ENCODE measurements around the gene TBC1D16. TPM values are rescaled to one million over a fixed set of nuclear protein-coding genes. Genes with fewer than 3 reads are reported as not detected.

TBC1D16 gene
- total RNA-seq, 1 donor from 2014 or later = 44.9 TPM

DNA sequence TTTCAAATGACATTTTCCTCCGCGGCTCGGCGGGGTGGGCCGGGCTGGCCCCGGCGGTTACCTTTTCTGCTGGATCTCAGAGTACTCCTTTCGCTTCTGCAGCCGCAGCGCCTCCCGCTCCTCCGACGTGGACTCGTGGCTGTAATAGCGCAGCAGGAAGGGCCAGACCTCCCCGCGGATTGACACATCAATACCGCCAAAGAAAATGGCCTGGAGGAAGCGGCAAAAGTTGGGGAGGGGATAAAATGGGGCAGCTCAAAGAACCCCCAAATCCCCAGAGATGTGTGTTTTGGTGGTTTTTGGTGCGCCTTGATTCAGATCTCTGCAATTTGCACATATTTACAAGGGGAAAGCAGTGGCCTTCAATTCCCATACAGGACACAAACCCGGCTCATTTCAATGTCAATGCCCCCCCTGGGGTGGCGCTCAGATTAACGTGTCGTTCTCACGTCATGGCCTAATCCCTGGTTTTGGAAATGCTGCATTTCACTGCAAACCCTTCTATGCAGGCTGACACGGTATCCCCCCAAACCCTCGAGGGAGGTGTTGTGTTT lies 85.9 kb downstream of the TBC1D16 start:
- DNase-seq = no peak

DNA sequence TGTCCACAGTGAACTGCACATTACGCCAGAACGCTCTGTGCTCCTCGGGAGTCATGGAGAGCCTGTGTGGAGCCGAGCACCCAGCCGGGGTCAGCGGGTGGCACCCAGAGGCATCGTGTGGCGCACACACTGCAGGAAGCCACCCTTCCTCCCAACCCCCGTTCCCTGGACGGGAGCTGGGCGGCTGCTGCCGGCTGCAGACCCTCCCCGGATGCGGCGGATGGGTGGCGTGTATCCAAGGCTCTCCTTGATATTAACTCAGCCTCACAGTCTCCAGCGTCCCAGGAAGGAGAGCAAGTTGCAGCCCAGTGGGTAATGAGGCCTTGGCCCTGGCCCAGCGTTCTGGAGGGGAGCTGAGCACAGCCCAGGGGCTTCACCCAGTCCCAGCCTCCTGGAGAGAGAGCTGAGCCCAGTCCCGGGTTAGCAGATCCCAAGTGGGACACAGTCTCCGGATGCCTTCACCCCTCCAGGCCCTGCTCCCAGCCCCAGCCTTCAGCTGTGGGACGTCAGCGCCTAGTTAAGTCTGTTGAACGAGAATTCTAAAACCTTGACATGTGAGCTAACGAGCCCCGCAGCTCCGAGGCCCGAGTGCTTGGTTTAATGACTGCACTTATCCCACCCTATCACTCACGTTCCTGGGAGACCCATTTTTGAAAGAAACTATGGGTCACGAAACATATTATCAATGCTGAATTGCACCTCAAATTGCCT lies 86.6 kb downstream of the TBC1D16 start:
- DNase-seq = no peak

DNA sequence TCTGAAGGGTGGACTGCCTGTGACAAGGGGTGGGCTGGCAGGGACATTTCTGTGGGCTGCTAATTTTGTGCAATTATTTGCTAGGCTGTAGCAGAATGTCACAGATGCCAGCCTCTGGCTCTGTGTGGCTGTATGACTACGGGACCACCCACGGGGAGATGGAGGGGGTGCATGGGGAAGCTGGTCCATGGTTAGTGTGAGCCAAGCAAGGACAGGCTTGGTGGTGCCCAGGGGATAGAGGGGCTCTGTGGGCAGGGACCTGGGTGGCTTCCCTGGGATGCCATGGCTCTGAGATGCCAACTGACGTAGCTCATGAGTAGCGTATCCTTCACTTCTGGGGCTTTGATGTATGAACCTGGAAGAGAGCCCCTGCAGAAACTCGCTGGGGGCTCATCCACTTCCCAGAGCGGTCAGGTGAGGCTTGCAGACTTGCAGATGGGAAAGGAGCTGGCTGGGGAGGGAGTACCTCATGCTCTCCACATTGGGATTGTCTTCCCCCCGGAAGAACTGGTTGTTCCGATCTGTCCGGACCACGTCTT lies 87.2 kb downstream of the TBC1D16 start:
- no peak for DNase-seq

DNA sequence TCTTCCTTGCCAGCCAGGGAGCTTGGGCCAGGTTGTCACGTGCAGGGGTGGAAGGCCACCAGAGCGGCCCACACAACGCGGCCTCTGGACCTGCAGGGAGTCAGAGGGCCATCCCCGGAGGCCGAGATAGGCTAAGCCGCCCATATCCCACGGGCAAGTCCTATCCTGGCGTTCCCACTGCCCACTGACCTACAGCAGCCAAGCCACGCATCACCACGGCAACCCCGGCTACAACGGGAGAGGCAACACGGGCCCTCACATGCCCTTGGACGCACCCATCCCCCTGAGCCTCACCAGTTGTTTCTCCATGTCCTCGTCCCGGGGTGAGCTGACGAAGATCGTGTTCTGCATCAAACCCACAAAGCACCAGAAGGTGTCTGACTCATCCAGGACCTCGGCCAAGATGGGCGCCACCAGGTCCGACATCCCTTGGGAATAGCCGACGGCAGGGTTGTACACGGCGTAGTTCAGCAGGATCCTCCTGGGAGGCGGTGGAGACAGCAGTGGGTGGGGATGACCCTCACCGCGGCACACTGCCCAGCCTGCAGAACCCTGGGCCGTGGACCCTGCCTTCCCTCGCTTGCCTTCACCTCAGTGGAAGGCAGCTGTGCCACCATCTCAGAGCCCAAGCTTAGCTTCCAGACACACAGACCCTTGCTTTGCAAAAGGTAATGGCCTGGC lies 88.2 kb downstream of the TBC1D16 start:
- no peak for DNase-seq

DNA sequence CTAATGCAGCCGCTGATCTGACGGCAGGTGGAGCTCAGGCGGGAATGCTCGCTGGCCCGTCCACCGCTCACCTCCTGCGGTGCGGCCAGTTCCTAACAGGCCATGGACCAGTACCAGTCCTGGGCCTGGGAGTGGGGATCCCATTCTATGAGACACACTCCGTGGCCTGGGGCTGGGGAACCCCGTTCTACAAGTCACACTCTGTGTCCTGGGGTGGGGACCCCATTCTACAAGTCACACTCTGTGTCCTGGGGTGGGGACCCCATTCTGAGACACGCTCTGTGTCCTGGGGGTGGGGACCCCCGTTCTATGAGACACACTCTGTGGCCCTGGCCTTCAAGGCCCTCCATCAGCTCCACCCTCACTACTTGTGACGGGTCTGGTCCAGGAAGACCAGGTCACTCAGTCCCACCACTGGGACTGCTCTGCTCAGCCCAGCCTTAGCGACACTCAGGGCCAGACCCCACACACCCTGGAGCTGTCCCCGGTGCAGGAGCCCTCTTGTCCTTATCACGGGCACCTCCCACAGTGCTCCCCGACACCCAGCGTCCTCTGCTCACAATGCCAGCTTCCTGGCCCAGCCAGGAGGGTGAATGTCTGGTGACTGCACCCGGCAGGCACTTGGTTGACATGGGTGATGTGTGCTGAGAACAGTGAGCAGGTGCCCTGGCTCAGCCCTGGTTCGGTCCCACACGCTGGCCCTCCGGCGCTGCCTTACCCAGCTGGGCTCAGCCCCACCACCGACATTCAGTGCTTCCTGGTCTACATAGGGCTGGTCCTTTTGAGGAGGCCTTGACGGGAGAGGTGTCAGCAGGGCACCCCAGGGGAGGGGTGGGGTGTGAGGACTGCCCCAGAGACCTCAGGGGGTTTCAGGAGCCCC lies 89.1 kb downstream of the TBC1D16 start:
- no peak for DNase-seq

DNA sequence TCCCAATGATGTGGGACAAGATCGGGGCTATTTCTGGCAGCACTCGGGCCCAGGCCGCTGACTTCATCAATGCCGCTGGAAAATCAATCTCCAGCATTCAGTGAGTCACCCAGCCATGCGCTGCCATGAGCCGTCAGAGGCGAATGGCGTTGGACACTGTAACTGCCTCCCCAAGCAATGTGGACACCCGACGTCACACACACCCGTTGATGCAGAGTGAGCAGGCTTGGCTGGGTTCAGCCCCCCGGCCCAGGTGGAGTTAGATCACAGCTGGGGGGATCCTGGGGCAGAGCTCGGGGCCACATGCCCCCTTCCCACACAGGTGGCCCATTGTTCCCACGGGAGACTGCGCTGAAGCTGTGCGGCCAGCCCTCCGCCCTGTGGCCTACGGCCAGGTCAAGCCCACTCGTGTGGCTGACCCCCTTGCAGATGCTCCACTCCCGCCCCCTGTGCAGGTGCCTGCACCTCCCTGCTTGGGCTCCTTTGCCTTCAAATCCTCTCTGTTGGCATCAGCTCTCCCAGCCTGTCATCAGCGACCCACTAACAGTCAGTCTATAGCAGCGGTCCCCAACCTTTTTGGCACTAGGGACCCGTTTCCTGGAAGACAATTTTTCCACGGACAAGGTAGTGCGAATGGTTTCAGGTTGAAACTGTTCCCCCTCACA lies 89.9 kb downstream of the TBC1D16 start:
- no peak for DNase-seq

DNA sequence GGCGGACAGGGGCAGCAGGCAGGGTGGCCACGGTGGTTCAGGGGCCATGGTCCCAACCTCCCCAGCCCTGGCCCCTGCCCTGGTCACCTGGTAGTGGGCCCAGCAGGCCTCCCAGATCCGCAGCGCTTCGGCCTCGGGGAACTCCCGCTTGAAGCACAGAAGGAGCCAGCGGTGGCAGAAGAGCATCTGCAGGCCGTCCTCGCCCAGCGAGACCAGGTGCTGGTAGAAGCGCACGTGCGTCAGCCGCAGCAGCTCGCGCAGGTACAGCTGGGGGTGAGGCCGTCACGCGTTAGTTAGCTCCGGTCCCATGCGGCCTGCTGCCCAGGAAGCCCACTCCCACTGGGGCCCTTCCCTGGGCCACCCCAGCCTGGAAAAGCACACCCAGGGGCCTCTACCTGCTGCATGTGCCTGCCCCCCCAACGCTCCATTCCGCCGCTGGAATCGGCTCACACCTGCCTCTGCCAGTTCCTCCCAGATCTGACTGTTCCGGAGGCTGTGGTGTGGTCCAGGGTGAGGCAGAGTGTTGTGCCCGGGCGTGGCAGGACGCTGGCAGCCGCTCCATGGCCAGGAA lies 90.8 kb downstream of the TBC1D16 start:
- no peak for DNase-seq

DNA sequence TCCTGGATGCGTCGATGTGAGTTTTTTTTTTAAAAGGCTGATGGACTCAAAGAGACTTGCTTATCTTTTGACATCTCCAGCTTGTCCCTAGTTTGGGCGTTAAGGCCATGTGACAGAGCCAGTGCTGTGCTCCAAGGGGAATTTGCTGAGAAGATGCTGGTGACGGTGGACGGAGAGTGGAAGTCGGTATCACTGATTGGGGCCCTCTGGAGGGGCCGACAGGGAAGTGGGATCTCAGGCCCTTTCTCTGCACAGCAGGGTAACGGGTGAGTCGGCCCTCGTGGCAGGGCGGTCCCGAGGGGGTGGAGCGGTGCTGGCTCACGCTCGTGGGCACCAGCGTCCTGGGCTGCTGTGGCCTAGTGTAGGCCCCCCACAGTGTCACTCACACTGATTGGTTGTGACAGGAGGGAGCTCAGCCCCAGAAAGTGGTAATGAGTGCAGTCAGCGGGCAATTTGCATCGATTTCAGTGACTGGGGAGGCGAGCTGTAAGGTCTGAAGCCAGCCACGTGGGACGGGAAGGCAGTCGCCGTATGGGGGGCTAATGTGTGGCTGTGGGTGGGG lies 91.3 kb downstream of the TBC1D16 start:
- DNase-seq = no peak

DNA sequence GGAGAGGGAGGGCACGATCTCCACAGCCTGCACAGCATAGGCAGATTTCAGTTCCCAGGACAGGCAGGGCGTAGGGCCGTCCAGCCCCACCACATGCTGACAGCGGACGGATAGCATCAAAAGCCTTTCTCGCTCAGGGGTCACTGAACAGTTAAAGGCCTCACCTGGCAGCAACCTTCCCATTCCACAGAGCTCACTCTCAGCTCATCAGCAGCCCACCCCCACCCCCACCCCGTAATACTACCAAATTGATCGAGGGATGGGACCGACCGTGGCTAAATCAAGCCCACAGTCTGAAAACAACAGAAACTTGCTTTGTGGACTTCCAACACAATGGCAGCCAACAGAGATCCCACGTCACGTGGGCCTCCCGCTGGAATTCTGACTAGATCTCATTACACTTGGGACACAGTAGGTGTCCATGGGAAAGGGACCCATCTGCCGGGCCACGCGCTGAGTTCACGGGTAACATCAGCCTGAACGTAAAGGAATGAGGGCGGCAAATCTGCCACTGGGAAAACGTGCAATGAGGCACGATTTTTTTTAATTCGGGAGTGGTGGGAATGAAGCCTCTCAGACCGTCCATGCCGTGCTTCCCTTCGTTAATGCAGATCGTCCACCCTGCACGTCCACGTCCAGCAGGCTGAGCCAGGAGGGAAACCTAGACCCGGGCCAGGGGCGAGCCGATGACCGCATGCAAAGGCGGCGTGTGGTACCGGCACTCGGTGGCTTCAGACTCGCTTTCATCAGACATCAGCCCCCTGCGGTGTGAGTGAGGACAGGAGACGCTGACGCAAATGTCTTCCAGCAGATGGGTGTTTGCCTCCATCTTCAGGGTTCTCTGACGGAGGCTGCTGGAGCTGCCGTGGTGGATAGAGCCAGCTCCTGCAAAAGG lies 92.1 kb downstream of the TBC1D16 start:
- no peak for DNase-seq

DNA sequence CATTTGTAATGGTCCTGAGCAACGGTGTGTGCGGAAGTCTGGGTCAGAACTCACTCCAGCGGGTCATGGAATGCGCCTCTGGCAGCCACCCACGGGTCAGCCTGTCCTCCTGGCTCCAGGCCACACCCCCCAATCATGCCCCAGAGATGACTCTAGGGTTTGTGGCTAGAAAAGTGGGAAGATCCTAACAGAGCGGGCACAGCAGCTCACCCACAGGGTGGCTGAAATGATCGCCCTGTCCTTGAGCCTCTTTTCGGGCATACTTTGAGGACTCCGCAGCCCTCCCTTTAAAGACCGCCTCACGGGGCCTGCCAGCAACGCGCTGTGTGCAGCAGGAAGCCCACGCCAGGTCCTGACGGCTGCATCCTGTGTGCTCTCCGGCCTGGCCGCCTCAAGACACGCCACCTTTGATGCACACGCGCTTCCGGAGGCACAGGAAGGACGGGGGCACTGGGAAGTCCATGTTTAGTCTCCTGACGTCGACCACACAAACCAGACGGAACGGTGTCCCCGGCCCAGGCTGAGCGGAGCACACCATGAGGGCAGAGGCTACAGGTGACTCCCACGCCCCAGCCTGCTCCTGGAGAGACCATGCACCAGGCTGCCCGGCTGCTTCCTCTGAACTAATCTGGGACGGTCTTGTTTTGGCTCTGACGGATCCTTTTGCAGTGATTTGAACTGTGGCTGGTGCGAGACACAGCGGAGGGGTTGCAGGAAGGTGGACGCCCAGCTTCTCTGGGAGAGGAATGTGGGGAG lies 92.9 kb downstream of the TBC1D16 start:
- peak; percentile 54 for DNase-seq

DNA sequence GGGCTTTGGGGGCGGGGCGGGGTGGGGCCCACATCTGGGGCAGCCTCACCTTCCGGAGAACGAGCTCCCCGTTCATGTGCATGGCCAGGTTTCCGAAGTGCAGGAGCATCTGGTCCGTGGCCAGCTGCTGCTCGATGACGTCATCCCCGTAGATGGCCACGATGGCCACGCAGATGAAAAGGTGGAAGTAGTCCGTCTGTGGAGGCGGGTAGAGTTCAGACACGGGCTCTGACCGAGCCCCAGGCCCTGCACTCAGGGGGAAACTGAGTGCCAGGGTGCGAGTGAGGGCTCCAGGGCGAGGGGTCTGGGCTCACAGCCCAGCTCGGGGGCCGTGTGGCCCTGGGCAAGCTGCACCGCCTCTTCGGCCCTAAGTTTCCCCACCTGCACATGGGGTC lies 93.7 kb downstream of the TBC1D16 start:
- no peak for DNase-seq

DNA sequence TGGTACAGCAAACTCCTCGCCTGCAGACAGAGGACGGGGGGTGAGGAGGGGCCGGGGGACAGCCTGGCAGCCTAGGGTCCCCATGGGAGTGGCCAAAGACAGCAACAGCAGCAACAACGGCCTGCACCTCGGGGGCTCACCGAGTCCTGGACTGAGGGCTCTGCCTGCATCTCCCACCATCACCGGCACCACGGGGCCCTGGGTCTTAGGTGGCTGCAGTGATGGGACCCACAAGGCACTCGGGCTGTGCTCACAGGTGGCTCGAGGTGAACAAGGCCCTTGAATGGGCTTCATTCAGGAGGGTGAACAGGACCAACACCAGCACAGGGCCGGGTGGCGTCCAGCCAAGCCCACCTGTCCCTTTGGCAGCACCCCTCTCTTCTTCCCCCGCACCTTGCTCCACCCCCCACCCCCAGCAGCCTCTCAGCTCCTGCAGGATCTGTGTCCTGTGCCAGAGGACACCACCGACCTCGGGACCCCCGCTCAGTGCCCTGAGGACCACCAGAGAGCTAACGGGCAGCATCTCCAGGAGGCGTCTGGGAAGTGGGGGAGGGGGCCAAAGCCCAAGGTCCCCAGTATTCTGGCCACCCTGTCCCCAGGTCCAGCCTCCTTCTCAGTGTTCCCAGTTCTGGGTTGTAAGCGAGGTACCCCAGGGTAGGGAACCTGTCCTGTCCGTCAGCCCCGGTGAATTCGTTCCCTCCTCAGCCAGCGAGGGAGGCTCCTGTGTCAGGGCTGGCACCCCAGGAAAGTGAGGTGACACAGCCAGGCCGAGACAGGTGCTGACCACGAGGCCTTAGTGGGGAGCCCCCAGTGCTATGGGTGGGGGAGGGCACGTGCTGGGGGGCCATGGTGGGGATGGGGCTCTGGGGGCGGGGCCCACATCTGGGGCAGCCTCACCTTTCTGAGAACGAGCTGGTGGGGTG lies 94.3 kb downstream of the TBC1D16 start:
- no peak for DNase-seq

DNA sequence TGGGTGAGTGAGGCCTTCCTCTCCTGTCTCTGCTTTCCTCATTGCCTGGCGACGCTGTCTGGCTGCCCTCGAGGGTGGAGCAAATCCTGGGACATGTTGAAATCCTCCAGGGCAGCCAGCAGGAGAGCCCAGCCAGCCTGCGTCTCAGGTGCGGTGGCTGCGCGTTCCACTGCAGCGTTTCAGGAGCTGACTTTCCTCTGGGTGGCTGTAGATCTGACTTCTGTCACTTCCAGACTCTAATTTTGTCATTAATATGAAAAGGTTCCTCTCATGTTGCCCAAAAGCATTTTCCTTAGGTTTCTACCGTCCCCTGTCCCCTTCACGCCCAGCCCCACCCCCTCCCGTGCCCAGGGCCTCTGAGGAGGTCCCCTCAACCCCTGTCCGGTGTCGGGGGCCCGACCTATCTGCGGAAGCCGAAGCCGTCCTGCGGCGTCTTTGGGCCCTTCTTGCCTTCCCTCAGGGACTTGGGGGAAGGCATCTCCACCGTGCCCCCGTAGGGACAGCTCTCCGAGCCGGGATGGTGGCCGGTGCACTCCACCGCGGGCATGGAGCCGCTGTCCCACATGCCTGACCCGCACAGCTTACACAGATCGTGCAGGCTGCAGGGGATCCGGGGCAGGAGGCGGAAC lies 95.1 kb downstream of the TBC1D16 start:
- no peak for DNase-seq

DNA sequence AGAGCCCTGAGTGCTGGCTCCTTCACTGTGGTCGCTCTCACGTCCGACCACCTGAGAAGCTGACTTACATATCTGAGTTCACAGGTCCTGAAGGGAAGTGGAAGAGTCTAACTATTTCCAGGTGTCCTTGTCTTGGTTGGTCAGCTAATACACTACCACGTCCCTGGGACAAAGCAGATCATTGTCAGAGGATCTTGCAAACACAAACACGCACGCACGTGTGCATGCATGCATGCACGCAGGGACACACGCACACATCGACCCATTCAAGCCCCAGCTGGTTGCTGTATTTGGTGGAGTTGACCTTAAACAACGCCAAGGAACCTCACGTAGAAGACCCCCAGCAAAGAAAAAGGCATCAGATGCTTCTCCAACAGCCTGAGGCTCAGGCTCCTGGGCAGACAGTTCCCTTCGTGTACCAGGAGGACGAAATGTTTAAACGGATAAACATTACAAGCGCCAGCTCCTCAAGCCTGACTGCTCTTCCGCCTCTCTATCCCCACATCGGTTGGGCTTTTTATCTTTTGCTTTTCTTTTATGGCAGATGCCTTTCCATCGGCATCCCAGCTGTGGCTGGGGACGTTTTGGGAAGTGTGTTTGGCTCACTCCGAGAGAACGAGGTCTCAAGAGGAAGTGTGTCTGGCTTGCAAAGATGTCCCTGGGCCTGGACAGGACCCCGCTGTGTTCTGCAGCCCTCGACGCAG lies 95.8 kb downstream of the TBC1D16 start:
- DNase-seq = no peak

DNA sequence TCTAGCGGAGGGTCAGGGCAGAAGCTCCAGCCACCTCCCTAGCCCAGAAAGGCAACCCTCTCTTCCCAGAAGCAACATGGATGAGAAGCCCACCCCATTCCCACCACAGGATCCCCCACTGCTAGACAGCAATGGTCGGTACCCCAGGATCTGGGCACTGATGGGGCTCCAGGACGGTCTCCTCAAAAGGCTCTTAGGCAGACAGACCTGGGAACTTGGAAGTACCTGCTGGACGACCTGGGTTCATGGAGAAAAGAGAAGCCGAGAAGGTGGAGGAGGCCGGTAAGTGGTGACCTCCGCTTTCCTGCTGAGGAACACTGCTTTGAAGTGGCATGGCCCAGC lies 96.6 kb downstream of the TBC1D16 start:
- DNase-seq = no peak

DNA sequence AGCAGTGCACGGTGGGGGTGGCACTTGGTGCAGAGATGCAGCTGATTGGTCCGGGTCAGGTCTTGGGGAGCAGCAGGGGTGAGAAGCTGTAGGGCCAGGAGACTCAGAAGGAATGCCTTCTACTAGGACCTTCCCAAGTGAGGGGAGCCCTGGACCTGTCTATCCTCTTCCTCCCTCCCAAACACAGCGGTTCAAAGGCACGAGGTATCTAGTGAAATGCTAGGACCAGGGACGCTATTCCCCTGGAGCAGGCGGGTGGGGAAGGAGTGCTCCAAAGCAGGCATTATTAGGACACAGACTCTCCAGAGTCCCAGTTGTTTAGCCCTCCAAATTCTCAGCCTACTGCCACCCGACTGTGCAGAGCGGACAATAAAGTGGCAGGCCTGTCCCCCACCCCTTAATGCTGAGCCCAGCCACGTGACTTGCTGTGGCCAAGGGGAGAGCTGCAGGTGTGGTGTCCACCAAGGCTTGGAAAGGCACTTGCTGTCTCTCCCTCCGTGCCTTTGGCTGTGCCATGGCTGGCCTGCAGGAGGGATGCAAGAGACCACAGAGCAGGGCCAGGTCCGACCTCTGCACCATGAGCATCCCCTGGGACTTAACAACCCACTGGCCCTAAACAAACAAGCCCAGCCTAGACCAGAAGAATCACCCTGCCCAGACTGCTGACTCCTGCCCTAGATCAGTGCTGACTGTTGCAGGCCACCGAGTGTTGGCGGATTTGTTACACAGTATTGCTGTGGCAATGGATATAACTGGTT lies 97.2 kb downstream of the TBC1D16 start:
- no peak for DNase-seq
